NCI-H2227 treated with DMSO at 0.1 percent for 48 hours (cell line): ENCODE measurements around the gene VSX2.

Experiments used
- DNase-seq: peaks from one replicate; lab custom pipeline; 2025; lab: John Stamatoyannopoulos, UW

Gene VSX2

DNA sequence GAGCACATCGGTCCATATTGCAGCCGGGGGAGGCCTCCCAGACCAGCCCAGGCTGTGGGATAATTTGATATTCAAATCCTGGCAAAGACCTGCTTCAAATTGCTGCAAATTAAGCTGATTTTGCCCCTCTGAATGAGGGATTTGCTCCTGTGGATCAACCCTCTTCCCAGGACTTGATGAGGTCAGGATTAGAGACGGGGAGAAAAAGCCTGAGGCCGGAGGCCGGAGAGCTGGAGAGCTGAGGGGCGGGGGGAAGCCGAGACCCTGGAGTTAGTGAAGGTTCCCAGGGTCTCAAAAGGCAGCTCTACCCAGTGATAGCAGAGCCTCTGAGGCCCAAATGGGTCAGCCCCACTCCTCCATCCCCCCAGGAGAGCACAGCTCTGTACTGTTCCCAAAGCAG, 17.5 kb upstream of the VSX2 start:
- DNase-seq, result no peak

GRCh38 chr14:74223016-74223415, 16.2 kb upstream of the VSX2 start:
- no peak for DNase-seq

- no peak for DNase-seq
These were observed 7.5 kb upstream of the VSX2 start for GRCh38 chr14:74231784-74232183.

- DNase-seq, result no peak
These were observed 4.2 kb upstream of the VSX2 start for GRCh38 chr14:74235017-74235416.

DNA sequence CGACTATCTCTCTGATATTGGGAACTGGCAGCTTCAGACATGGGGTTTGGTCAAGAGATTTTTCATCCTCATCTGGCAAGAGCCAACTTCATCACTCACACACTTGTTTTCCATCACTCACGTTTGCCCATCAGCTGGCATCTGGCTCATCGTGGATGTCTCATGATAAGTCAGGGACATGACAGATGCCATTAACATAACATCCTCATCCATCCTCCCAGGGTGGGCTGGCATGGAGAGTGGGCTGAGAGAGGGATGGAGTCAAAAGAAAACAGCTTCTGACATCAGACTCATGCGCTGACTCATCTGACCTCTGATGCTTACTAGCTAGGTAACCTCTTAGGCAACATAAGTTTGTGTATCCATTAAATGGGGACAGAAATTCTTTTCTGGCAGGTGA, 1.8 kb upstream of the VSX2 start:
- DNase-seq, result no peak

DNA sequence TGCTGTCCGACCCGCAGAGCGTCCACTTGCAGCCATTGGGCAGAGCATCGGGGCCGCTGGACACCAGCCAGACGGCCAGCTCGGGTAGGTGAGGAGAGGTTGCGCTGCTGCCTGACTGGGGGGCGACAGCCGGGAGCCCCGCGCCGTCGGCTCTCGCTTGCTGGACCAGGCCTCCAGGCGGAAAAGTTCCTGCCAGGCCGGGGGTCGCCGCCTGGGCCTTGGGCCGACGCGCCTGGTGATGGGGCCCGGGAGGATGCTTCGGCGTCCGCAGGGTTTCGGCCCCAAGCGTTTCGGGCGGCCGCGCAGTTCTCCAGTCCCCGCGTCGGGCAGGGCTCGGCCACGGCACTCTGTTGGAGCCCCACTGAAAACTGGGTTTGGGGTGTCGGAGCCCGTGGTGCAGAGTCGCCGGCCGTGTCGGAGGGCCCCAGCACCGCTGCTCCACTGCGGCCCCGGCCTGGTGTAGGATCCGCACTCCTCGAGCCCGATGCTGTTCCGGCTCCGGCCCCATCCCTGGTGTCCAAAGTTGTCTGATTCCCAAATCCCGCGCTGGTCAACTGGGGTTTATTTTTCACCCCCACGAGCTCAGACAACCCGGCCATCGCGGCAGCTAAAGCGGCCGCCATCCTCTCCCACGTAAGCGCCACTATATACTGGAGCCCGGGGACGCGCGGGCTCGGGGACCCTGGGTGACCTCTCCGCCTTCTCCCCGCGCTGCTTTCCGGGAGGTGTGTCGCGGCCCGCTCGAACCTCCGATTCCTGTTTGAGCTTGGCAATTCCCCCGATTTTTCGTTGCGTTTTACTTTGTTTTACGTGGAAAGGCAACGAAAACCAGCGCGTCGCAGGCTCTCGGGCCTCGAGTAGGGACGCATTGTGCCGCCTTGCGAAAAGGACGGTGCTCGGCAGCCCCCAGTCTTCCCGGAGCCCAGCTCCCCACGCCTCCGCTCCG, 872 bp downstream of the VSX2 start:
- peak; percentile 53 for DNase-seq

GRCh38 chr14:74240794-74241651, 1.8 kb downstream of the VSX2 start:
- DNase-seq, result peak; percentile 28

DNA sequence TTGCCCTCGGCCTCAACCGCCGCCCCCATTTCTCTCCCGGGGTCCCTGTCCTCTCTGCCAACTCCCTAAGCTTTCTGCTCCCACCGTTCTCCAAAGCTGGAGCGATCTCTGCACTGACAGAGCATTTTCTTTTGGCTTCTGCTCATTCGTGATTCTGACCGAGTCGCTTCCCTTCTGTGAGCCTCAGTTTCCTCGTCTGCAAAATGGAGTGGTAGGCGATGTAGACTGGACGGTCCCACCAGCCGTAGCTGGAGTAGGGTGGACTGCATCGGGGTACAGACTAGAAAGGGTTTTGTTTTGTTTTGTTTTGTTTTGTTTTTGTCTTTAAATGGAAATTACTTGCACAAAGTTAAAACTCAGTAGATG, 2.4 kb downstream of the VSX2 start:
- DNase-seq, result no peak

GRCh38 chr14:74242021-74242779, 3.0 kb downstream of the VSX2 start:
- DNase-seq, result no peak

GRCh38 chr14:74242780-74243042, 3.5 kb downstream of the VSX2 start:
- DNase-seq, result no peak

GRCh38 chr14:74243051-74243450, 3.8 kb downstream of the VSX2 start:
- no peak for DNase-seq

GRCh38 chr14:74244115-74244514, 4.9 kb downstream of the VSX2 start:
- no peak for DNase-seq

DNA sequence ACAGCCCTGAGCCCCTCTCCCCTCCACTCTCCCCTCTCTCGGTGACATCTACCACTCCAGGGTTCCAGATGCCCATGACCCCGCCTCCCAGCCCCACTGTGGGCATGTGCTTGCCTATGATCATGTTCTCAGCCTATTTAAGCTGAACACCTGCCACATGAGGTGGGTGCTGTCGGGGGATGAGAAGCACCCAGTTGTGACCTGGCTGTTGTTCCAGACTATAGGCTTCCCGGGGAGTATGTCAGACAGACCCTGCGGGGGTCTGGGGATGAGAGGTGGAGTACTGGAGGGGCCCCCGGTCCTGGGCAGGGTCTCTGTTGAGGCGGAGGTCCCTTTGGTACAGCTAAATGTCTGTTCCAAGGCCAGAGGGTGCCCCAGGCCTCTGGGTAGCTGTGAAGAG, 6.0 kb downstream of the VSX2 start:
- no peak for DNase-seq

- DNase-seq, result no peak
These were observed 7.3 kb downstream of the VSX2 start for GRCh38 chr14:74246542-74246941.

GRCh38 chr14:74248017-74248416, 8.8 kb downstream of the VSX2 start:
- DNase-seq, result no peak

- DNase-seq, result no peak
These were observed 10.5 kb downstream of the VSX2 start for GRCh38 chr14:74249433-74250375.

- no peak for DNase-seq
These were observed 16.0 kb downstream of the VSX2 start for GRCh38 chr14:74255281-74255680.

DNA sequence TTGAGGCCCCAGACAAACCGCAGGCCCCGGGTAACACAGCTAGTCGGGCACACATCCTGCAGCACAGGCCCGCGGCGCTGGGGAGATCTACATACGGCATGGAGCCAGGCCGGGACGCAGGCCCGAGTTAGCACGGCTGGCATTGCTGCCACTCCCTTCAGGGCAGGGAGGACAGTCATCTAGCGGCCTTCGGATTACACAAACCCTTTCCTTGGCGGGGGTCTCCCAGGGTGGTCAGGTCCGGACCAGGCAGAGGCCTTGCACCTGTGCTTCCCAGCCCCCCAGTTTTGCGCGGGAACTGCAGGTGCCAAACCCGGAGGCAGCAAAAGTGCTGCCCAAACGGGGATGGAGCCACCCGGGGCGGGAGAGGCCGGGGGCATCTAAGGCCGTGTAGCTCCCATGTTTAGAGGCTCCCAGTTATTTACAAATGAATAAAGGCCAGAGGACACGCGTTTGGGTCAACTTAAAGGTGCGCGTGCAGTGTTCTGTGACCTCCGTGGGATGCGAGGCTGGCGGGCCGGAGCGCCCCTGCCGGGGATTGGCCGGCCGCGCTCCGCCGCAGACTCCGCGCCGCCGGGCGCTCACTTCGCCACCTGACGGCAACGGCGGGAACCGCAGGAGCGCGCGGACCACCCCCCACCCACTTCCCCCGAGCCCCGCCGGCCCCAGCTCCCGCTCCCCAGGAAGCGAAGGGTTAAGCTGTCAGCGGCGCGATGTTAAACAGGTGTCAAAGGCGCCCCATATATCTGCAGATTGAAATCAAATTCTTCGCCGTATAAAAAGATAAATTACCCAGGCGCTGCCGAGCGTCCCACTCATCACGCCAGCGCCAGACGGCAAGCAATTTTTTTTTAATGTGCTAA, 18.1 kb downstream of the VSX2 start:
- peak; percentile 28 for DNase-seq

DNA sequence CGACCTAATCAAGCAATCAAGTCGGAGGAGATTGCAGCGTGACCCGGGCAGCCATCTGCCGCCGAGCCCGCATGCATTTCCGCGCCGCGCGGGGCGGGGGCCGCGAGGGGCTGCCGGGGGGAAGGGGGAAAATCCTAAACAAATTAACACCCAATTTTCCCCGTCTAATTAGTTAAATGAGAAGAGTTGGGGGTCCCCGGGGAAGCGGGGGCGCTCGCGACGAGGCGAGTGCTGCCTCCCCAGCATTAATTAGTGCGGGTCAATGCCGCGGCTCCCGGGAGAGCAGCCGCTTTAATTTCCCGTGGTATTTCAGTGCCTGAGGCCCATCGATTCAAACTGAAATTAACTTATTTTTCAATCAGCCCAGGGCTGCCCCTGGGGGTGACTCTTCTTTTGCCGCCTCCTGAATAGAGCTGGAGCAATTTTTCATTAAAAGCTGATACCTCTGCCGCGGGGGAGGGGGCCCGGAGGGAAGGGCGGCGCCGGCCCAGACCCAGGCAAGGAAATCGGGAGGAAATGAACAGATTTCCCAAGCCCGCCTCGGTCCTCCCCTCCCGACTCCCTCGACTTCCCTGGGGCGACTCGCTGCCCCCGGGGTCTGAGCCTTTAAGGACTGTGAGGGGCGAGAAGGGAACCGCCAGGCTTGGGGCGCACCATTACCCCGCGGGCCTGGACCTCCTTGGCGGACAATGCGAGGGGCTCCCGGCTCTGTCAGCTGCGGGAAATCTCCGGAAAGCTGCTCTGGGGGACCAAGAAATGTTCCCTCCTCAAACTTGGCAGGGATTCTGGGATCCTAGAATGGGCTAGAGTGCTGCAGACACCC, 18.9 kb downstream of the VSX2 start:
- DNase-seq, result no peak

- DNase-seq, result no peak
These were observed 19.5 kb downstream of the VSX2 start for GRCh38 chr14:74258764-74259035.
